GM12878 (cell line): Measurements from ENCODE around the gene COL9A3. TPM values are rescaled to one million over a fixed set of nuclear protein-coding genes. Genes with fewer than 3 reads are reported as not detected.

Experiments used
- ATAC-seq: fragments of 200-7000 bp; cut with Tn5 transposase; 3 replicates; pipeline ENCODE4 v1.9.1; 2020; ENCODE audit warnings: mild to moderate bottlenecking, moderate library complexity
- BruUV-seq: library from RNA; stranded (reverse); fragments of 400-500 nt; replicated peaks from 2 replicates; lab custom pipeline; 2021; lab: Mats Ljungman, UMichigan
- CTCF ChIA-PET: fragments of 300-600 bp; sonication (Branson Sonifier 250); formaldehyde crosslinking; extraction: SDS; loops from one replicate; lab custom pipeline; 2021; ENCODE audit warnings: inconsistent platforms; lab: Yijun Ruan, JAX
- POLR2A ChIA-PET: fragments of 350-600 bp; formaldehyde crosslinking; extraction: SDS; loops from one replicate; lab custom pipeline; 2021; ENCODE audit warnings: inconsistent platforms; lab: Charles Lee
- RAD21 ChIA-PET: fragments of 300-600 bp; sonication (Branson Sonifier 250); formaldehyde crosslinking; loops from one replicate; lab custom pipeline; 2023; ENCODE audit warnings: antibody characterized with exemption; ENCODE audit not compliant: unreplicated experiment; lab: Charles Lee
- SMC1A ChIA-PET: fragments of 300-600 bp; sonication (Branson Sonifier 250); formaldehyde crosslinking; loops from one replicate; lab custom pipeline; 2023; ENCODE audit not compliant: unreplicated experiment, uncharacterized antibody; lab: Charles Lee
- DNase-seq: peaks from one replicate; pipeline ENCODE4 v3.0.0-alpha.2; 2011; ENCODE audit warnings: low read depth, low spot score
- FAIRE-seq: peaks from 3 replicates; lab custom pipeline; 2011; peaks lifted over from hg19 to GRCh38; lab: Jason Lieb, UNC
- H2AFZ ChIP-seq: 2 replicates; pipeline ENCODE4 v1.6.0; 2011; ENCODE audit warnings: low read depth, low read length, control low read depth; ENCODE audit not compliant: control insufficient read depth
- H3K27ac ChIP-seq: 2 replicates; pipeline ENCODE4 v1.5.1; 2011; ENCODE audit warnings: control low read depth; ENCODE audit not compliant: control insufficient read depth, insufficient read depth
- H3K27me3 ChIP-seq, 2 experiments: replicated peaks in 1 of 2; 2 replicates each; pipeline versions ENCODE4 v1.6.0 to v1.6.1; 2011; ENCODE audit warnings: low read length in 1 of 2; ENCODE audit not compliant: control insufficient read depth in 2 of 2, insufficient read depth in 2 of 2
- H3K36me3 ChIP-seq, 2 experiments: 2 replicates each; pipeline ENCODE4 v1.5.1; 2011; ENCODE audit warnings: low read length in 1 of 2; ENCODE audit not compliant: control insufficient read depth in 2 of 2, insufficient read depth in 2 of 2
- H3K4me1 ChIP-seq: 2 replicates; pipeline ENCODE4 v1.6.1; 2011; ENCODE audit warnings: mild to moderate bottlenecking, low read length, moderate library complexity, mixed read lengths; ENCODE audit not compliant: control insufficient read depth, insufficient read depth
- H3K4me2 ChIP-seq: 2 replicates; pipeline ENCODE4 v1.6.0; 2011; ENCODE audit warnings: control low read depth; ENCODE audit not compliant: control insufficient read depth, insufficient read depth
- H3K4me3 ChIP-seq: fragments of 200-600 bp; sonication (generic); 2 replicates; pipeline ENCODE4 v1.5.1; 2016
- H3K79me2 ChIP-seq: 2 replicates; pipeline ENCODE4 v1.6.0; 2011; ENCODE audit warnings: low read length; ENCODE audit not compliant: control insufficient read depth, insufficient read depth
- H3K9ac ChIP-seq: 2 replicates; pipeline ENCODE4 v1.8.0; 2011; ENCODE audit warnings: low read length, control low read depth, mixed read lengths; ENCODE audit not compliant: control insufficient read depth, insufficient read depth
- H3K9me3 ChIP-seq: replicated peaks from 3 replicates; pipeline ENCODE4 v1.5.1; 2011; ENCODE audit warnings: mild to moderate bottlenecking, low read length; ENCODE audit not compliant: control insufficient read depth, insufficient read depth
- H4K20me1 ChIP-seq: 2 replicates; pipeline ENCODE4 v1.6.0; 2011; ENCODE audit not compliant: control insufficient read depth, insufficient read depth
- ASH2L ChIP-seq: fragments of 300-600, 200-600 bp; sonication (generic); IDR thresholded peaks from 2 replicates; pipeline ENCODE4 v1.6.1; 2017; ENCODE audit warnings: low read depth, mild to moderate bottlenecking, borderline replicate concordance
- ATF3 ChIP-seq: IDR thresholded peaks from 2 replicates; pipeline ENCODE4 v1.6.1; 2011; ENCODE audit warnings: low read depth, mild to moderate bottlenecking, low read length, moderate library complexity, borderline replicate concordance; ENCODE audit errors: extremely low read depth
- BACH1 ChIP-seq: fragments of 450-650 bp; IDR thresholded peaks from 2 replicates; pipeline ENCODE4 v1.6.1; 2017; ENCODE audit warnings: mild to moderate bottlenecking, borderline replicate concordance
- GABPA ChIP-seq: IDR thresholded peaks from 2 replicates; pipeline ENCODE4 v1.6.1; 2014; ENCODE audit warnings: antibody characterized with exemption, low read depth, mild to moderate bottlenecking, inconsistent platforms
- GATAD2B ChIP-seq: fragments of 450-650 bp; conservative IDR thresholded peaks from 2 replicates; pipeline ENCODE4 v1.6.1; 2017; ENCODE audit warnings: low read depth, mild to moderate bottlenecking, moderate library complexity
- HDAC6 ChIP-seq: fragments of 200-600 bp; sonication (generic); IDR thresholded peaks from one replicate; pipeline ENCODE4 v1.8.0; 2017; ENCODE audit warnings: antibody characterized with exemption; ENCODE audit not compliant: unreplicated experiment
- MEF2B ChIP-seq: fragments of 450-650 bp; IDR thresholded peaks from 2 replicates; pipeline ENCODE4 v1.6.1; 2018; ENCODE audit warnings: mild to moderate bottlenecking, moderate library complexity; ENCODE audit not compliant: partially characterized antibody, poor library complexity, severe bottlenecking
- PAX5 ChIP-seq: IDR thresholded peaks from 2 replicates; pipeline ENCODE4 v1.6.1; 2011; ENCODE audit warnings: low read depth, low read length, borderline replicate concordance
- SIX5 ChIP-seq: IDR thresholded peaks from 2 replicates; pipeline ENCODE4 v1.6.1; 2011; ENCODE audit warnings: mild to moderate bottlenecking, low read depth, low read length, moderate library complexity; ENCODE audit not compliant: severe bottlenecking
- TBL1XR1 ChIP-seq: IDR thresholded peaks from 2 replicates; pipeline ENCODE4 v1.6.1; 2012; ENCODE audit warnings: low read depth, low read length, improper control_type of control experiment
- USF2 ChIP-seq: IDR thresholded peaks from 2 replicates; pipeline ENCODE4 v1.6.1; 2011; ENCODE audit warnings: low read depth, low read length, improper control_type of control experiment, borderline replicate concordance
- ZBTB4 ChIP-seq: fragments of 450-650 bp; formaldehyde crosslinking; IDR thresholded peaks from 2 replicates; pipeline ENCODE4 v1.4.0; 2022; ENCODE audit warnings: mild to moderate bottlenecking, moderate library complexity
- ZNF274 ChIP-seq: IDR thresholded peaks from one replicate; pipeline ENCODE4 v1.8.0; 2011; ENCODE audit not compliant: insufficient read length, insufficient read depth
- WGBS: methylation state at CpG from one replicate; pipeline ENCODE4 v1.1.6; 2016; ENCODE audit warnings: low lambda C conversion rate; ENCODE audit not compliant: insufficient replicate concordance, insufficient coverage; ENCODE audit errors: missing lambda C conversion rate; 5-methylcytosine and 5-hydroxymethylcytosine counted together
- in situ Hi-C: fragments of 300-500 bp; cut with MboI; formaldehyde crosslinking; loops from 9 replicates; pipeline ENCODE4 v1.14.3; 2018; ENCODE audit warnings: mixed read lengths
- intact Hi-C: fragments of 100-400 bp; cut with micrococcal nuclease; formaldehyde crosslinking; loops from one replicate; pipeline ENCODE4 v1.14.2; 2022; ENCODE audit not compliant: unreplicated experiment
- polyA plus RNA-seq, 11 experiments: library from polyadenylated mRNA; depleted of rRNA in 4 of 11; unstranded in 6 of 11; stranded (reverse) in 5 of 11; fragments of >200 nt; fragmentation: Nextera tagmentation in 4 of 11; fragmentation: Illumina TruSeq in 1 of 11; extraction: Ambion mirVana in 4 of 11; extraction: Trizol in 1 of 11; gene quantifications; 1 replicate in 1 of 11; 2 replicates in 10 of 11; pipeline versions ENCODE4 v1.2.1 to v1.2.3, GENCODE V29; 2011 to 2016; ENCODE audit warnings: inconsistent platforms in 2 of 11, missing spikeins in 2 of 11, low read depth in 1 of 11
- total RNA-seq, 4 experiments: library from RNA; depleted of rRNA in 3 of 4; stranded (reverse); fragments of >200 nt in 3 of 4; fragmentation: Illumina TruSeq in 1 of 4; extraction: Trizol in 1 of 4; gene quantifications; 2 replicates each; pipeline versions ENCODE4 v1.2.1 to v1.2.3, GENCODE V29; 2013 to 2021

COL9A3 gene
- total and polyA plus RNA-seq, 10 of the 15 experiments (the other 5 are each of a cell fraction or from before 2014, with no cell fraction given), result 0.09 to 1.7 (median 0.63) TPM; not detected in 1

- TF ChIP-seq ASH2L, result no peak
- no peak for TF ChIP-seq USF2
- no peak for TF ChIP-seq SIX5
- no peak for TF ChIP-seq GATAD2B
- no peak for TF ChIP-seq HDAC6
- TF ChIP-seq MEF2B, result no peak
Measured at GRCh38 chr20:62824476-62825332, 7.9 kb downstream of the COL9A3 start (continued).

- DNase-seq (no peak), ATAC-seq (no peak; the same call in 2 of the 3 replicates), FAIRE-seq (no peak)
- ChIA-PET POLR2A (no interaction called here), CTCF (interaction anchor here (0.8 to 1.6 kb wide), 5 partner anchors 17 to 184 kb away, joined by 3 to 5 read pairs (median 4); no protein-coding TSS in a partner anchor), RAD21 (interaction anchor here (1.0 kb wide), 1 partner anchor 184 kb away, joined by 7 read pairs; no protein-coding TSS in a partner anchor), SMC1A (interaction anchor here (0.6 to 1.1 kb wide), 3 partner anchors 74 to 189 kb away, joined by 3 to 4 read pairs (median 4); no protein-coding TSS in a partner anchor)
- Histone ChIP-seq H3K9ac (no peak overlapping the region), H2AFZ (no peak overlapping the region), H3K36me3 (no peaks in the 10 kb centered on the region), H3K4me2 (no peak overlapping the region), H3K9me3 (no peaks in the 10 kb centered on the region), H3K79me2 (no peaks in the 10 kb centered on the region), H3K27me3 (no peaks in the 10 kb centered on the region), H3K4me1 (0 out of 2 replicates have a peak, but pooled peaks cover 2% of the 10 kb centered on the region), H3K4me3 (no peak overlapping the region), H3K27ac (no peak overlapping the region), H4K20me1 (no peaks in the 10 kb centered on the region)
- no TSS peak for BruUV-seq
- in situ Hi-C loops, result loop anchor here (5.0 kb wide), 1 partner anchor 48 kb away; no protein-coding TSS in a partner anchor
- 36% methylated on average over 22 of the region's 22 CpGs for WGBS
- intact Hi-C loops, result no loop called here
- no peak for TF ChIP-seq GABPA
- no peak for TF ChIP-seq PAX5
- TF ChIP-seq TBL1XR1, result no peak
- TF ChIP-seq GATAD2B, result no peak
- TF ChIP-seq BACH1, result no peak
- no peak for TF ChIP-seq ZNF274
- TF ChIP-seq ATF3, result no peak
- TF ChIP-seq ZBTB4 (CRISPR knock-in tag), result no peak
Measured at GRCh38 chr20:62825333-62825985, 8.6 kb downstream of the COL9A3 start.
